Sigmoid colon (tissue), 7 donors: Measurements from ENCODE around the gene ZFPM1. TPM values are rescaled to one million over a fixed set of nuclear protein-coding genes. Genes with fewer than 3 reads are reported as not detected.

Source experiments
- DNase-seq: peaks from one replicate; pipeline ENCODE4 v3.0.0-alpha.2; 2019
- H3K27ac ChIP-seq, 4 donors: fragments of 200-600 bp; sonication (generic); one replicate each; pipeline ENCODE4 v1.5.1; 2016 to 2019; ENCODE audit warnings: mild to moderate bottlenecking in 1 of 4
- H3K27me3 ChIP-seq, 3 donors: fragments of 200-600 bp; sonication (generic); one replicate each; pipeline ENCODE4 v1.5.1; 2019; ENCODE audit warnings: mild to moderate bottlenecking in 1 of 3
- H3K36me3 ChIP-seq, 4 donors: fragments of 200-600 bp; sonication (generic); one replicate each; pipeline ENCODE4 v1.5.1; 2016 to 2019
- H3K4me1 ChIP-seq, 4 donors: fragments of 200-600 bp; sonication (generic); one replicate each; pipeline ENCODE4 v1.5.1; 2017 to 2019
- H3K4me3 ChIP-seq, 4 donors: fragments of 200-600 bp; sonication (generic); one replicate each; pipeline ENCODE4 v1.5.1; 2017 to 2019; ENCODE audit warnings: mild to moderate bottlenecking in 2 of 4, moderate library complexity in 1 of 4
- H3K9me3 ChIP-seq, 4 donors: fragments of 200-600 bp in 3 of 4; sonication (generic) in 3 of 4; one replicate each; pipeline versions ENCODE4 v1.5.1 to v1.6.1; 2013 to 2019
- CTCF ChIP-seq, 4 experiments: fragments of 450-650 bp in 3 of 4; fragments of 200-600 bp in 1 of 4; IDR thresholded peaks; one replicate each; pipeline ENCODE4 v1.5.1; 2016 to 2019; ENCODE audit warnings: antibody characterized with exemption in 4 of 4, mild to moderate bottlenecking in 3 of 4, moderate library complexity in 2 of 4
- EP300 ChIP-seq, 4 donors: sonication (generic); formaldehyde crosslinking; IDR thresholded peaks; one replicate each; pipeline ENCODE4 v1.6.1; 2017; ENCODE audit warnings: antibody characterized with exemption in 4 of 4
- POLR2A ChIP-seq, 2 donors: fragments of 450-650 bp; IDR thresholded peaks; one replicate each; pipeline ENCODE4 v1.6.1; 2016; ENCODE audit warnings: antibody characterized with exemption in 2 of 2, mild to moderate bottlenecking in 2 of 2, moderate library complexity in 2 of 2
- POLR2AphosphoS5 ChIP-seq, 4 donors: sonication (generic); formaldehyde crosslinking; IDR thresholded peaks; one replicate each; pipeline ENCODE4 v1.6.1; 2017; ENCODE audit warnings: antibody characterized with exemption in 4 of 4
- WGBS, 2 donors: extraction: QIAGEN DNeasy Blood & Tissue Kit; methylation state at CpG; one replicate each; pipeline ENCODE4 v1.1.7; 2013; 5-methylcytosine and 5-hydroxymethylcytosine counted together
- intact Hi-C: fragments of 100-400 bp; cut with DNase I; formaldehyde crosslinking; loops from one replicate; pipeline ENCODE4 v1.15.1; 2023
- polyA plus RNA-seq, 3 donors: library from polyadenylated mRNA; stranded (reverse); fragments of 200-250 nt; gene quantifications; one replicate each; pipeline ENCODE4 v1.2.3, GENCODE V29; 2013
- total RNA-seq, 4 donors: library from RNA; depleted of rRNA; stranded (reverse); fragments of >200 nt; gene quantifications; one replicate each; pipeline ENCODE4 v1.1.0, GENCODE V29; 2016
- donor health status: healthy with polysubstance abuse.
- donor health status: Bipolar disorder and iron deficiency.
- donor health status: healthy.

Gene ZFPM1
- total and polyA plus RNA-seq, 7 donors: 0.27 to 3.7 (median 0.66) TPM

GRCh38 chr16:88502776-88503280 is 49.7 kb downstream of the ZFPM1 start:
- no peaks in the 10 kb centered on the region for H3K36me3 ChIP-seq
- no peak overlapping the region for H3K27ac ChIP-seq
- no peak for DNase-seq
- no peak overlapping the region for H3K4me3 ChIP-seq
- intact Hi-C loops: no loop called here
- TF ChIP-seq POLR2A (IDR thresholded peaks at IDR 0.05) (no peak), CTCF (IDR thresholded peaks at IDR 0.05) (no peak), EP300 (IDR thresholded peaks at IDR 0.05) (no peak), POLR2AphosphoS5 (IDR thresholded peaks at IDR 0.05) (no peak)
- no peaks in the 10 kb centered on the region for H3K4me1 ChIP-seq
- H3K27me3 ChIP-seq: peaks cover 0 to 23% (median 6%) of the 10 kb centered on the region in 3 donors
- 87 to 92% methylated on average over 23 of the region's 23 CpGs for WGBS, 2 donors
- no peaks in the 10 kb centered on the region for H3K9me3 ChIP-seq

GRCh38 chr16:88503374-88503770 is 50.3 kb downstream of the ZFPM1 start:
- TF ChIP-seq POLR2A (IDR thresholded peaks at IDR 0.05): no peak
- no peak for TF ChIP-seq EP300 (IDR thresholded peaks at IDR 0.05)
- no peak for TF ChIP-seq CTCF (IDR thresholded peaks at IDR 0.05)
- TF ChIP-seq POLR2AphosphoS5 (IDR thresholded peaks at IDR 0.05): no peak
- Histone ChIP-seq H3K27ac (no peak overlapping the region), H3K4me3 (no peak overlapping the region), H3K27me3 (peaks cover 0 to 17% (median 6%) of the 10 kb centered on the region in 3 donors), H3K9me3 (no peaks in the 10 kb centered on the region), H3K36me3 (no peaks in the 10 kb centered on the region), H3K4me1 (no peaks in the 10 kb centered on the region)
- intact Hi-C loops: no loop called here
- DNase-seq: no peak
- 82 to 87% methylated on average over 10 of the region's 10 CpGs for WGBS, 2 donors

- H3K4me1 ChIP-seq: no peaks in the 10 kb centered on the region
- 87 to 92% methylated on average over 13 of the region's 13 CpGs for WGBS, 2 donors
- TF ChIP-seq CTCF (IDR thresholded peaks at IDR 0.05) (no peak), EP300 (IDR thresholded peaks at IDR 0.05) (no peak), POLR2AphosphoS5 (IDR thresholded peaks at IDR 0.05) (no peak), POLR2A (IDR thresholded peaks at IDR 0.05) (no peak)
- peaks cover 0 to 12% (median 6%) of the 10 kb centered on the region in 3 donors for H3K27me3 ChIP-seq
- H3K4me3 ChIP-seq: no peak overlapping the region
- intact Hi-C loops: no loop called here
- no peaks in the 10 kb centered on the region for H3K36me3 ChIP-seq
- no peak for DNase-seq
- no peaks in the 10 kb centered on the region for H3K9me3 ChIP-seq
- H3K27ac ChIP-seq: no peak overlapping the region
These were observed 50.9 kb downstream of the ZFPM1 start for GRCh38 chr16:88503771-88504488.

- no peaks in the 10 kb centered on the region for H3K4me1 ChIP-seq
- intact Hi-C loops: no loop called here
- no peaks in the 10 kb centered on the region for H3K36me3 ChIP-seq
- H3K27me3 ChIP-seq: peaks cover 0 to 7% (median 4%) of the 10 kb centered on the region in 3 donors
- H3K9me3 ChIP-seq: no peaks in the 10 kb centered on the region
- WGBS, 2 donors: 44 to 73% methylated on average over 28 of the region's 28 CpGs
- no peak overlapping the region for H3K27ac ChIP-seq
- H3K4me3 ChIP-seq: no peak overlapping the region
- TF ChIP-seq POLR2AphosphoS5 (IDR thresholded peaks at IDR 0.05) (no peak), EP300 (IDR thresholded peaks at IDR 0.05) (no peak), POLR2A (IDR thresholded peaks at IDR 0.05) (no peak)
- no peak for DNase-seq
These were observed 51.7 kb downstream of the ZFPM1 start for GRCh38 chr16:88504489-88505404.
